HepG2 (cell line): ENCODE data around the gene RABL6. TPM values are rescaled to one million over a fixed set of nuclear protein-coding genes. Genes with fewer than 3 reads are reported as not detected.

ENCODE experiments used
- CREBL2 ChIP-seq: sonication (generic); formaldehyde crosslinking; IDR thresholded peaks from 2 replicates; pipeline ENCODE4 v1.8.1; 2023; ENCODE audit warnings: missing genetic modification reagents, mild to moderate bottlenecking, borderline replicate concordance
- FOXA3 ChIP-seq: IDR thresholded peaks from 2 replicates; pipeline ENCODE4 v1.6.1; 2016; ENCODE audit warnings: missing genetic modification reagents, missing compliant biosample characterization
- GMEB2 ChIP-seq: IDR thresholded peaks from 2 replicates; pipeline ENCODE4 v1.6.1; 2016; ENCODE audit warnings: missing biosample characterization, missing genetic modification reagents, low read depth
- IKZF4 ChIP-seq: sonication (generic); formaldehyde crosslinking; IDR thresholded peaks from 2 replicates; pipeline ENCODE4 v1.5.1; 2020; ENCODE audit warnings: borderline replicate concordance, mild to moderate bottlenecking, low read depth, missing genetic modification reagents; ENCODE audit errors: not compliant biosample characterization
- MBNL3 ChIP-seq: fragments of 250-450 bp; sonication (Bioruptor Pico); conservative IDR thresholded peaks from 2 replicates; pipeline ENCODE4 v1.8.0; 2022; ENCODE audit warnings: mild to moderate bottlenecking, inconsistent platforms
- NFIB ChIP-seq: sonication (generic); formaldehyde crosslinking; IDR thresholded peaks from 2 replicates; pipeline ENCODE4 v1.9.0; 2021; ENCODE audit warnings: missing genetic modification reagents, mild to moderate bottlenecking, borderline replicate concordance
- NRL ChIP-seq: sonication (generic); formaldehyde crosslinking; IDR thresholded peaks from 2 replicates; pipeline ENCODE4 v1.5.0; 2020; ENCODE audit warnings: missing genetic modification reagents, mild to moderate bottlenecking, moderate library complexity, borderline replicate concordance
- SKIL ChIP-seq: sonication (generic); formaldehyde crosslinking; IDR thresholded peaks from 2 replicates; pipeline ENCODE4 v1.8.0; 2022; ENCODE audit warnings: missing genetic modification reagents, mild to moderate bottlenecking, moderate library complexity, borderline replicate concordance
- SMARCE1 ChIP-seq: fragments of 450-650 bp; IDR thresholded peaks from 2 replicates; pipeline ENCODE4 v1.6.1; 2017; ENCODE audit warnings: borderline replicate concordance
- SOX6 ChIP-seq, 2 experiments: fragments of 450-650 bp in 1 of 2; sonication (generic) in 1 of 2; formaldehyde crosslinking in 1 of 2; IDR thresholded peaks; 2 replicates each; pipeline versions ENCODE4 v1.4.0 to v1.6.1; 2017 to 2020; ENCODE audit warnings: antibody characterized with exemption in 1 of 2, mild to moderate bottlenecking in 1 of 2, missing genetic modification reagents in 1 of 2
- STAT5B ChIP-seq: sonication (generic); formaldehyde crosslinking; IDR thresholded peaks from 2 replicates; pipeline ENCODE4 v1.4.0; 2020; ENCODE audit warnings: missing genetic modification reagents
- ZBTB21 ChIP-seq: sonication (generic); formaldehyde crosslinking; IDR thresholded peaks from 2 replicates; pipeline ENCODE4 v1.4.0; 2020; ENCODE audit warnings: missing genetic modification reagents
- ZNF20 ChIP-seq: sonication (generic); formaldehyde crosslinking; IDR thresholded peaks from 2 replicates; pipeline ENCODE4 v1.4.0; 2020; ENCODE audit warnings: mild to moderate bottlenecking, moderate library complexity, missing genetic modification reagents
- ZNF317 ChIP-seq: sonication (generic); formaldehyde crosslinking; IDR thresholded peaks from 2 replicates; pipeline ENCODE4 v1.5.0; 2020; ENCODE audit warnings: mild to moderate bottlenecking, missing genetic modification reagents
- ZNF350 ChIP-seq: sonication (generic); formaldehyde crosslinking; IDR thresholded peaks from 2 replicates; pipeline ENCODE4 v1.4.0; 2020; ENCODE audit warnings: mild to moderate bottlenecking, low read depth, missing genetic modification reagents, borderline replicate concordance
- ZNF512 ChIP-seq: sonication (generic); formaldehyde crosslinking; IDR thresholded peaks from 2 replicates; pipeline ENCODE4 v1.4.0; 2020; ENCODE audit warnings: mild to moderate bottlenecking, missing genetic modification reagents
- ZNF574 ChIP-seq: sonication (generic); formaldehyde crosslinking; IDR thresholded peaks from 2 replicates; pipeline ENCODE4 v1.4.0; 2020; ENCODE audit warnings: missing genetic modification reagents
- ZNF740 ChIP-seq: sonication (generic); formaldehyde crosslinking; IDR thresholded peaks from 2 replicates; pipeline ENCODE4 v1.4.0; 2020; ENCODE audit warnings: missing genetic modification reagents
- ZNF781 ChIP-seq: sonication (generic); formaldehyde crosslinking; IDR thresholded peaks from 2 replicates; pipeline ENCODE4 v1.5.1; 2020; ENCODE audit warnings: borderline replicate concordance, mild to moderate bottlenecking, missing genetic modification reagents; ENCODE audit errors: not compliant biosample characterization
- polyA plus RNA-seq, 8 experiments: library from polyadenylated mRNA; depleted of rRNA in 3 of 8; stranded (reverse) in 7 of 8; unstranded in 1 of 8; fragments of >200 nt; fragmentation: Illumina TruSeq in 4 of 8; extraction: Trizol in 4 of 8; gene quantifications; 2 replicates each; pipeline versions ENCODE4 v1.2.1 to v1.2.3, GENCODE V29; 2011 to 2016; ENCODE audit warnings: low read depth in 4 of 8, missing spikeins in 1 of 8, mixed read lengths in 1 of 8; ENCODE audit not compliant: insufficient read depth in 1 of 8
- total RNA-seq, 5 experiments: library from RNA; depleted of rRNA; stranded (reverse); fragments of >200 nt; fragmentation: Illumina TruSeq; extraction: Trizol; gene quantifications; 2 replicates each; pipeline ENCODE4 v1.2.3, GENCODE V29; 2016; ENCODE audit warnings: low read depth in 1 of 5

RABL6 gene
- total and polyA plus RNA-seq, 2 of the 13 experiments (the other 11 are each of a cell fraction or from before 2014, with no cell fraction given): 81.5 to 125 TPM

GRCh38 chr9:136791516-136792276 lies 16.1 kb upstream of the RABL6 start (continued):
- TF ChIP-seq SKIL (CRISPR knock-in tag) (no peak), ZBTB21 (CRISPR knock-in tag) (no peak), ZNF317 (CRISPR knock-in tag) (no peak), GMEB2 (CRISPR knock-in tag) (no peak), SOX6 (IDR thresholded peaks at IDR 0.05) (no peak), SOX6 (CRISPR knock-in tag; IDR thresholded peaks at IDR 0.05) (no peak), CREBL2 (CRISPR knock-in tag) (no peak), ZNF350 (CRISPR knock-in tag) (peak; percentile 44; the same call in 1 of the 2 replicates), FOXA3 (CRISPR knock-in tag) (no peak), STAT5B (no peak), MBNL3 (CRISPR knock-in tag) (no peak), SMARCE1 (no peak), ZNF574 (CRISPR knock-in tag) (peak; percentile 43; the same call in 1 of the 2 replicates), NRL (CRISPR knock-in tag) (peak; percentile 39; the same call in 1 of the 2 replicates), ZNF20 (no peak), ZNF512 (CRISPR knock-in tag) (no peak), ZNF740 (CRISPR knock-in tag) (no peak), NFIB (CRISPR knock-in tag) (no peak), IKZF4 (CRISPR knock-in tag) (no peak), ZNF781 (no peak)
